Measurements from ENCODE around the gene E2F3. TPM values are rescaled to one million over a fixed set of nuclear protein-coding genes. Genes with fewer than 3 reads are reported as not detected.

Gene E2F3
- total RNA-seq, 1 experiment from 2014 or later: 15.4 TPM

DNA sequence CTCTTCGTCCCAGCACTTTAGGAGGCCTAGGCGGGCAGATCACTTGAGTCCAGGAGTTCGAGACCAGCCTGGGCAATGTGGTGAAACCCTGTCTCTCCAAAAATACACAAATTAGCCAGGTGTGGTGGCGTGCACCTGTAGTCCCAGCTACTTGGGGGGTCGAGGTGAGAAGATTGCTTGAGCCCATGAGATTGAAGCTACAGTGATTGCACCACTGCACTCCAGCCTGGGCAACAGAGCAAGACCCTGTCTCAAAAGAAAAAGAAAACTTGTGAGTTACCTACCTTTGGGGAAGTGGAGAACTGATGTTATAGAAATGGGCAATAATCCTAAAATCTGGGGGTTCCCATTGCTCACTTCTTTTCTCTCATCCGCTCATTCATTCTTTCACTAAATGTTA is 58.0 kb downstream of the E2F3 start:
- Mint-ChIP-seq H3K27me3 (ENCODE audit: insufficient read depth, unreplicated experiment) (no peaks in the 10 kb centered on the region), H3K27ac (ENCODE audit: unreplicated experiment) (no peak overlapping the region), H3K4me1 (ENCODE audit: low read depth, unreplicated experiment) (peaks cover 5% of the 10 kb centered on the region), H3K9me3 (ENCODE audit: unreplicated experiment) (peaks cover 6% of the 10 kb centered on the region), H3K4me3 (ENCODE audit: unreplicated experiment) (no peak overlapping the region), H3K36me3 (ENCODE audit: insufficient read depth, unreplicated experiment) (peaks cover 15% of the 10 kb centered on the region)
- Histone ChIP-seq H3K36me3 (ENCODE audit: control insufficient read depth, insufficient read depth, low read length) (no peaks in the 10 kb centered on the region), H3K9me3 (no peaks in the 10 kb centered on the region), H3K4me1 (peaks cover 8% of the 10 kb centered on the region), H3K4me3 (ENCODE audit: low read depth, low read length) (no peak overlapping the region), H3K27me3 (replicated peaks; ENCODE audit: control insufficient read depth, insufficient read depth, low read length) (no peaks in the 10 kb centered on the region)
- intact Hi-C loops (cut with micrococcal nuclease; ENCODE audit: unreplicated experiment): no loop called here
- ChIA-PET CTCF (no interaction called here), POLR2A (no interaction called here)
- TF ChIP-seq, protein P1, sequence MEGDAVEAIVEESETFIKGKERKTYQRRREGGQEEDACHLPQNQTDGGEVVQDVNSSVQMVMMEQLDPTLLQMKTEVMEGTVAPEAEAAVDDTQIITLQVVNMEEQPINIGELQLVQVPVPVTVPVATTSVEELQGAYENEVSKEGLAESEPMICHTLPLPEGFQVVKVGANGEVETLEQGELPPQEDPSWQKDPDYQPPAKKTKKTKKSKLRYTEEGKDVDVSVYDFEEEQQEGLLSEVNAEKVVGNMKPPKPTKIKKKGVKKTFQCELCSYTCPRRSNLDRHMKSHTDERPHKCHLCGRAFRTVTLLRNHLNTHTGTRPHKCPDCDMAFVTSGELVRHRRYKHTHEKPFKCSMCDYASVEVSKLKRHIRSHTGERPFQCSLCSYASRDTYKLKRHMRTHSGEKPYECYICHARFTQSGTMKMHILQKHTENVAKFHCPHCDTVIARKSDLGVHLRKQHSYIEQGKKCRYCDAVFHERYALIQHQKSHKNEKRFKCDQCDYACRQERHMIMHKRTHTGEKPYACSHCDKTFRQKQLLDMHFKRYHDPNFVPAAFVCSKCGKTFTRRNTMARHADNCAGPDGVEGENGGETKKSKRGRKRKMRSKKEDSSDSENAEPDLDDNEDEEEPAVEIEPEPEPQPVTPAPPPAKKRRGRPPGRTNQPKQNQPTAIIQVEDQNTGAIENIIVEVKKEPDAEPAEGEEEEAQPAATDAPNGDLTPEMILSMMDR (IDR thresholded peaks at IDR 0.05; ENCODE audit: insufficient read depth in 1 of 2, low read depth in 1 of 2, low read length in 1 of 2, severe bottlenecking in 1 of 2, unreplicated experiment in 1 of 2): no peak
- no TSS peak for BruUV-seq (replicated peaks)
- no peak for DNase-seq

DNA sequence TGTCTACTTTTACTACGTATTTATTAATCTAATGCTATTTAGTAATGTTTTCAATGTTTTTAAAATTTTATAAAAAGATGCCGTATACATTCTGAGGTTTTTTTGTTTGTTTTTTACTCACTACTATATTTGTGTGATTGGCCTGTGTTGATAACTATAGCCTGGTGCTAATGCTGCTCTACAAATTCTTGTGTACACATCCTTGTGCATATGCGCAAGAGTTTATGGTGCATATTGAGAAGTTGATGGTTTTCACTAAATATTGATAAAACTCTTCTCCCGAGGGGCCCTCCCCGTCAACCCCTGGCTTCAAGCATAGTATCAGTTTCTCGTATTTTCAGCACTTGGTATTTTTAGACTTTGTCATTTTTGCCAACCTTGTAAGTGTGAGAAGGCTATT is 59.9 kb downstream of the E2F3 start:
- Mint-ChIP-seq H3K4me3 (ENCODE audit: unreplicated experiment) (no peak overlapping the region), H3K9me3 (ENCODE audit: unreplicated experiment) (peaks cover 6% of the 10 kb centered on the region), H3K27me3 (ENCODE audit: insufficient read depth, unreplicated experiment) (no peaks in the 10 kb centered on the region), H3K36me3 (ENCODE audit: insufficient read depth, unreplicated experiment) (peaks cover 23% of the 10 kb centered on the region), H3K4me1 (ENCODE audit: low read depth, unreplicated experiment) (peaks cover 5% of the 10 kb centered on the region), H3K27ac (ENCODE audit: unreplicated experiment) (no peak overlapping the region)
- Histone ChIP-seq H3K9me3 (no peaks in the 10 kb centered on the region), H3K36me3 (ENCODE audit: control insufficient read depth, insufficient read depth, low read length) (no peaks in the 10 kb centered on the region), H3K4me1 (peaks cover 8% of the 10 kb centered on the region), H3K4me3 (ENCODE audit: low read depth, low read length) (no peak overlapping the region), H3K27me3 (replicated peaks; ENCODE audit: control insufficient read depth, insufficient read depth, low read length) (no peaks in the 10 kb centered on the region)
- POLR2A ChIA-PET: interaction anchor here (0.6 kb wide), 1 partner anchor 48 kb away, joined by 3 read pairs; no protein-coding TSS in a partner anchor
- CTCF ChIA-PET: no interaction called here
- no TSS peak for BruUV-seq (replicated peaks)
- intact Hi-C loops (cut with micrococcal nuclease; ENCODE audit: unreplicated experiment): no loop called here
- TF ChIP-seq, protein P1 (IDR thresholded peaks at IDR 0.05; ENCODE audit: insufficient read depth in 1 of 2, low read depth in 1 of 2, low read length in 1 of 2, severe bottlenecking in 1 of 2, unreplicated experiment in 1 of 2): no peak
- no peak for DNase-seq

DNA sequence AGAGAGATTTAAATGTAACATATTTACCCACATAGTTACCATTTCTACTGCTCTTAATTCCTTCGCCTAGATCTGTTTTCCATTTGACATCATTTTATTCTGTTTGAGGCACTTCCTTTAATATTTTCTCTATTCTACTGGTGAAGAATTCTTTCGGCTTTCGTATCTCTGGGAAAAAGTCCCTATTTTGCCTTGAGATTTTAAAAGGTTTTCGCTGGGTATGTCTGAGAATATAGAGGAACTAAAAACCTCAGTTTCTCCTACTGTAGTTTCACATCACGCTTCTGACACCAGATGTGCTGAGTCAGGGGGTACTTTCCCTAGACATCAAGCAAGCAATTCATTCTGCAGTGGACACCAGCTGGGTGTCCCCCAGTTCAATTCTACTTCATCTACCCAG is 61.7 kb downstream of the E2F3 start:
- Mint-ChIP-seq H3K4me1 (ENCODE audit: low read depth, unreplicated experiment) (no peaks in the 10 kb centered on the region), H3K9me3 (ENCODE audit: unreplicated experiment) (peaks cover 6% of the 10 kb centered on the region), H3K27ac (ENCODE audit: unreplicated experiment) (no peak overlapping the region), H3K4me3 (ENCODE audit: unreplicated experiment) (no peak overlapping the region), H3K27me3 (ENCODE audit: insufficient read depth, unreplicated experiment) (no peaks in the 10 kb centered on the region), H3K36me3 (ENCODE audit: insufficient read depth, unreplicated experiment) (peaks cover 32% of the 10 kb centered on the region)
- POLR2A ChIA-PET: interaction anchor here (0.7 kb wide), 1 partner anchor 59 kb away, joined by 6 read pairs; no protein-coding TSS in a partner anchor
- DNase-seq: no peak
- BruUV-seq (replicated peaks): no TSS peak
- peaks cover 3% of the 10 kb centered on the region for H3K4me1 ChIP-seq
- H3K9me3 ChIP-seq: no peaks in the 10 kb centered on the region
- H3K27me3 ChIP-seq (replicated peaks; ENCODE audit: control insufficient read depth, insufficient read depth, low read length): no peaks in the 10 kb centered on the region
- intact Hi-C loops (cut with micrococcal nuclease; ENCODE audit: unreplicated experiment): no loop called here
- no peak overlapping the region for H3K4me3 ChIP-seq (ENCODE audit: low read depth, low read length)
- H3K36me3 ChIP-seq (ENCODE audit: control insufficient read depth, insufficient read depth, low read length): no peaks in the 10 kb centered on the region
- TF ChIP-seq, protein P1 (IDR thresholded peaks at IDR 0.05; ENCODE audit: insufficient read depth in 1 of 2, low read depth in 1 of 2, low read length in 1 of 2, severe bottlenecking in 1 of 2, unreplicated experiment in 1 of 2): no peak
- CTCF ChIA-PET: no interaction called here

Measured in Caco-2 (cell line).